Activated CD8-positive, alpha-beta memory T cell treated with anti-CD3 and anti-CD28 coated beads for 48 hours (primary cell): ENCODE data around the gene CA12.
"Not testable (repeated sequence)": the region's sequence is repeated elsewhere in the genome, so short reads cannot be mapped to it uniquely, and the experiment has no call there.

Experiments
- DNase-seq, 3 experiments: peaks; one replicate each; pipeline ENCODE4 v3.0.0-alpha.2; 2020; ENCODE audit warnings: low read depth in 2 of 3, low spot score in 2 of 3

The CA12 gene

GRCh38 chr15:63381301-63382204 lies at the start of gene CA12:
TSS of gene CA12 (minus strand) at chr15:63381846. CDS start at chr15:63381720, 126 bp downstream.
- no peak for DNase-seq

GRCh38 chr15:63430766-63431451 lies 49.3 kb upstream of the CA12 start:
- DNase-seq, result no peak

GRCh38 chr15:63426552-63426951 lies 44.9 kb upstream of the CA12 start:
- no peak for DNase-seq

- DNase-seq, result no peak
Measured at GRCh38 chr15:63425426-63425985, 43.9 kb upstream of the CA12 start.

- DNase-seq, result no peak
Measured at GRCh38 chr15:63422891-63423590, 41.4 kb upstream of the CA12 start.

- no peak for DNase-seq
Measured at GRCh38 chr15:63421433-63421832, 39.8 kb upstream of the CA12 start.

GRCh38 chr15:63420333-63420747 lies 38.7 kb upstream of the CA12 start:
- no peak for DNase-seq

- no peak for DNase-seq
Measured at GRCh38 chr15:63418811-63419210, 37.2 kb upstream of the CA12 start.

GRCh38 chr15:63417721-63418120 lies 36.1 kb upstream of the CA12 start:
- no peak for DNase-seq

- DNase-seq, result not testable (repeated sequence)
Measured at GRCh38 chr15:63417274-63417673, 35.6 kb upstream of the CA12 start.

- no peak for DNase-seq
Measured at GRCh38 chr15:63414474-63415120, 33.0 kb upstream of the CA12 start.

GRCh38 chr15:63412551-63412950 lies 30.9 kb upstream of the CA12 start:
- DNase-seq, result no peak

GRCh38 chr15:63411866-63412265 lies 30.2 kb upstream of the CA12 start:
- DNase-seq, result no peak

- DNase-seq, result no peak
Measured at GRCh38 chr15:63409179-63409578, 27.5 kb upstream of the CA12 start.

- DNase-seq, result no peak
Measured at GRCh38 chr15:63408524-63408923, 26.9 kb upstream of the CA12 start.

GRCh38 chr15:63407612-63408011 lies 26.0 kb upstream of the CA12 start:
- no peak for DNase-seq

- no peak for DNase-seq
Measured at GRCh38 chr15:63405683-63406390, 24.2 kb upstream of the CA12 start.

- DNase-seq, result no peak
Measured at GRCh38 chr15:63405159-63405558, 23.5 kb upstream of the CA12 start.

- DNase-seq, result no peak
Measured at GRCh38 chr15:63403254-63403945, 21.8 kb upstream of the CA12 start.
